Activated CD8-positive, alpha-beta memory T cell treated with anti-CD3 and anti-CD28 coated beads, Interleukin-2, amount 50 U/mL, for 4 hours (primary cell): ENCODE measurements around the gene WDFY4.

Experiments used
- DNase-seq: peaks from one replicate; pipeline ENCODE4 v3.0.0-alpha.2; 2020

Gene WDFY4

GRCh38 chr10:48819783-48820182 lies 135.1 kb downstream of the WDFY4 start:
- no peak for DNase-seq

- DNase-seq = no peak
These were observed 135.6 kb downstream of the WDFY4 start for GRCh38 chr10:48820231-48820630.

- no peak for DNase-seq
These were observed 136.0 kb downstream of the WDFY4 start for GRCh38 chr10:48820699-48821098.

- DNase-seq = no peak
These were observed 136.4 kb downstream of the WDFY4 start for GRCh38 chr10:48821111-48821510.

GRCh38 chr10:48821692-48822091 lies 137.0 kb downstream of the WDFY4 start:
- no peak for DNase-seq

GRCh38 chr10:48833674-48834073 lies 149.0 kb downstream of the WDFY4 start:
- no peak for DNase-seq

- no peak for DNase-seq
These were observed 149.7 kb downstream of the WDFY4 start for GRCh38 chr10:48834189-48834965.

- no peak for DNase-seq
These were observed 151.1 kb downstream of the WDFY4 start for GRCh38 chr10:48835781-48836180.

GRCh38 chr10:48836605-48837004 lies 151.9 kb downstream of the WDFY4 start:
- DNase-seq = no peak

GRCh38 chr10:48838834-48839233 lies 154.2 kb downstream of the WDFY4 start:
- DNase-seq = no peak

- DNase-seq = no peak
These were observed 155.4 kb downstream of the WDFY4 start for GRCh38 chr10:48839809-48840679.

- no peak for DNase-seq
These were observed 157.6 kb downstream of the WDFY4 start for GRCh38 chr10:48842231-48842630.

- DNase-seq = no peak
These were observed 158.5 kb downstream of the WDFY4 start for GRCh38 chr10:48843198-48843597.

- no peak for DNase-seq
These were observed 159.9 kb downstream of the WDFY4 start for GRCh38 chr10:48844616-48845015.

GRCh38 chr10:48845512-48845911 lies 160.8 kb downstream of the WDFY4 start:
- no peak for DNase-seq

GRCh38 chr10:48847691-48848090 lies 163.0 kb downstream of the WDFY4 start:
- DNase-seq = no peak

- DNase-seq = no peak
These were observed 172.2 kb downstream of the WDFY4 start for GRCh38 chr10:48856855-48857254.

GRCh38 chr10:48872234-48872633 lies 187.6 kb downstream of the WDFY4 start:
- no peak for DNase-seq

GRCh38 chr10:48878091-48878490 lies 193.4 kb downstream of the WDFY4 start:
- no peak for DNase-seq

- DNase-seq = no peak
These were observed 194.8 kb downstream of the WDFY4 start for GRCh38 chr10:48879451-48879850.

GRCh38 chr10:48880016-48880705 lies 195.5 kb downstream of the WDFY4 start:
- no peak for DNase-seq

GRCh38 chr10:48881937-48882336 lies 197.3 kb downstream of the WDFY4 start:
- DNase-seq = no peak

- DNase-seq = no peak
These were observed 198.2 kb downstream of the WDFY4 start for GRCh38 chr10:48882881-48883280.

GRCh38 chr10:48883701-48884100 lies 199.0 kb downstream of the WDFY4 start:
- no peak for DNase-seq
